Measurements from ENCODE around the gene TARS3. TPM values are rescaled to one million over a fixed set of nuclear protein-coding genes. Genes with fewer than 3 reads are reported as not detected.

TARS3 gene
- total RNA-seq, 6 experiments from 2014 or later: 4.5 to 9.4 (median 5.3) TPM

DNA sequence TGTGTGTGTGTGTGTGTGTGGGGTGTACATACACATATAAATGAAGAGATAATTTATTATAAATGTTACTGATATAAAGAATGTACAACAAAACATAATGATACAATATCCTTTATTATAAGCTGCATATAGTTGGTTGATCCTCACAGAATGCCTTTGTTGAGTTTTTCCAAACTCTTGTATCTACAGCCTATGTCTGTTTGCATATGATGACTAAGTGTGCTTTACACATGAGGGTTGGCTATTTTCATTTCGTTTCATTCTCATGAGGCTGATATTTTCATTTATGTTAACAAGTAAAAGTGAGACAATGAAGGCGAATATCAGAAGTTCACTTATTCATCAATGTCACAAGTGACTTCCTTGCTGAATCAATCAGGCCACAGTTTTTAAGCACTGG, 117.2 kb downstream of the TARS3 start:
- no peak overlapping the region for H3K27ac ChIP-seq
- intact Hi-C loops (cut with DNase I): no loop called here
- no peaks in the 10 kb centered on the region for H3K27me3 ChIP-seq
- 72% methylated on average over 2 of the region's 2 CpGs for WGBS (ENCODE audit: insufficient coverage, low coverage, low lambda C conversion rate, missing lambda C conversion rate)
- TF ChIP-seq POLR2A (IDR thresholded peaks at IDR 0.05): no peak
- TF ChIP-seq, protein P1, sequence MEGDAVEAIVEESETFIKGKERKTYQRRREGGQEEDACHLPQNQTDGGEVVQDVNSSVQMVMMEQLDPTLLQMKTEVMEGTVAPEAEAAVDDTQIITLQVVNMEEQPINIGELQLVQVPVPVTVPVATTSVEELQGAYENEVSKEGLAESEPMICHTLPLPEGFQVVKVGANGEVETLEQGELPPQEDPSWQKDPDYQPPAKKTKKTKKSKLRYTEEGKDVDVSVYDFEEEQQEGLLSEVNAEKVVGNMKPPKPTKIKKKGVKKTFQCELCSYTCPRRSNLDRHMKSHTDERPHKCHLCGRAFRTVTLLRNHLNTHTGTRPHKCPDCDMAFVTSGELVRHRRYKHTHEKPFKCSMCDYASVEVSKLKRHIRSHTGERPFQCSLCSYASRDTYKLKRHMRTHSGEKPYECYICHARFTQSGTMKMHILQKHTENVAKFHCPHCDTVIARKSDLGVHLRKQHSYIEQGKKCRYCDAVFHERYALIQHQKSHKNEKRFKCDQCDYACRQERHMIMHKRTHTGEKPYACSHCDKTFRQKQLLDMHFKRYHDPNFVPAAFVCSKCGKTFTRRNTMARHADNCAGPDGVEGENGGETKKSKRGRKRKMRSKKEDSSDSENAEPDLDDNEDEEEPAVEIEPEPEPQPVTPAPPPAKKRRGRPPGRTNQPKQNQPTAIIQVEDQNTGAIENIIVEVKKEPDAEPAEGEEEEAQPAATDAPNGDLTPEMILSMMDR (IDR thresholded peaks at IDR 0.05): no peak
- no peaks in the 10 kb centered on the region for H3K4me1 ChIP-seq
- no peak overlapping the region for H3K4me3 ChIP-seq
- no peaks in the 10 kb centered on the region for H3K9me3 ChIP-seq
- no peaks in the 10 kb centered on the region for H3K36me3 ChIP-seq
- DNase-seq: no peak
- ATAC-seq: no peak

DNA sequence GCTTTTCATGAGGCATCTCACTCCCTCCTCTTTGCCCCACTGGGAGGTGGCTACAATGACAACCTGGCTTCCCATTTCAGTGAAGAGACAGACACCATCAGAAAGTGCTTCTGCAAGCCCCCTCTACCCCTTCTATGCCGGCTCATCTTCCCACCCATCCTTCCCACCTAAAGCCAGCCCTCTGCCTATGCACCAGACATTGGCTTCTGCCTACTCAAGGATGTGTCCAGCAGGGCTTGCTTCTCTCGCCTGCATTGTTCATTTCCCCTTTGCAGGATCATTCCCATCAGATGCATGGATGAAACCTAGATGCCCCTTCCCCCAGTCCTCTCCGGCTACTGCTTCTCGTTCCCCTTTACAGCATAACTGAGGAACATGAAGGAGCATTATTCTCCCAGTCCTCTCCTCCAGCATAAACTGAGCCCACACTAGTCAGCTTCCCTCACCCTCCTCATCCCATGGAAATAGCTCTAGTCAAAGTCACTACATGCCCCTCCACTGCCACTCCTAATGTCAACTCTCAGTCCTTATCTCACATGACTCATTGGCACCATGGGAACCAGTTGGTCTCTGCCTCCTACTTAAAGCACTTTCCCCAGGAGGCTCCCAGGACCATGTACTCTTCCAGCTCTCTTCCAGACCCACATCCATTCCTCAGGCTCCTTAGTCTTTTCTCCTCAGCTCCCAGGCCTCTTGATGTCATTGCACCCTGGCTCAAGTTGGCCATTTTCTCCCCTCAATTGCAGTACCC, 120.0 kb downstream of the TARS3 start:
- no peaks in the 10 kb centered on the region for H3K4me1 ChIP-seq
- DNase-seq (no peak), ATAC-seq (peak in 1 of 4 donors; percentile 26)
- no peaks in the 10 kb centered on the region for H3K27me3 ChIP-seq
- no peak overlapping the region for H3K4me3 ChIP-seq
- H3K9me3 ChIP-seq: no peaks in the 10 kb centered on the region
- TF ChIP-seq POLR2A (IDR thresholded peaks at IDR 0.05): no peak
- TF ChIP-seq, protein P1 (IDR thresholded peaks at IDR 0.05): no peak
- H3K36me3 ChIP-seq: no peaks in the 10 kb centered on the region
- intact Hi-C loops (cut with DNase I): no loop called here
- H3K27ac ChIP-seq: no peak overlapping the region
- WGBS (ENCODE audit: insufficient coverage, low coverage, low lambda C conversion rate, missing lambda C conversion rate): 83% methylated on average over 4 of the region's 4 CpGs

Small RNA genes within 50 kb of the gene (small RNA-seq; reads per million reads assigned to genes)
- gene RN7SL209P: 0 reads per million in 2 experiments
- 0 reads per million in 2 experiments for gene RNU6-807P

Other genes starting within 250 kb of the TARS3 start
- 100 to 1,000 TPM; 165 to 218 (median 207) TPM for gene PCSK6, start 234.8 kb downstream of the TARS3 start, total RNA-seq
- 10 to 100 TPM; 29.5 to 46.9 (median 40.8) TPM for gene TM2D3, start 72.1 kb downstream of the TARS3 start, total RNA-seq
- gene OR4F6, start 79.0 kb upstream of the TARS3 start, total RNA-seq: not detected
- gene OR4F15, start 87.7 kb upstream of the TARS3 start, total RNA-seq: not detected

All from right lobe of liver (tissue), 6 donors.